RPMI8226 (cell line): ENCODE measurements around the gene MMP14.
"Not testable (repeated sequence)": the region's sequence is repeated elsewhere in the genome, so short reads cannot be mapped to it uniquely, and the experiment has no call there.

ENCODE experiments used
- DNase-seq: peaks from one replicate; pipeline ENCODE4 v3.0.0-alpha.2; 2015

Gene MMP14

DNA sequence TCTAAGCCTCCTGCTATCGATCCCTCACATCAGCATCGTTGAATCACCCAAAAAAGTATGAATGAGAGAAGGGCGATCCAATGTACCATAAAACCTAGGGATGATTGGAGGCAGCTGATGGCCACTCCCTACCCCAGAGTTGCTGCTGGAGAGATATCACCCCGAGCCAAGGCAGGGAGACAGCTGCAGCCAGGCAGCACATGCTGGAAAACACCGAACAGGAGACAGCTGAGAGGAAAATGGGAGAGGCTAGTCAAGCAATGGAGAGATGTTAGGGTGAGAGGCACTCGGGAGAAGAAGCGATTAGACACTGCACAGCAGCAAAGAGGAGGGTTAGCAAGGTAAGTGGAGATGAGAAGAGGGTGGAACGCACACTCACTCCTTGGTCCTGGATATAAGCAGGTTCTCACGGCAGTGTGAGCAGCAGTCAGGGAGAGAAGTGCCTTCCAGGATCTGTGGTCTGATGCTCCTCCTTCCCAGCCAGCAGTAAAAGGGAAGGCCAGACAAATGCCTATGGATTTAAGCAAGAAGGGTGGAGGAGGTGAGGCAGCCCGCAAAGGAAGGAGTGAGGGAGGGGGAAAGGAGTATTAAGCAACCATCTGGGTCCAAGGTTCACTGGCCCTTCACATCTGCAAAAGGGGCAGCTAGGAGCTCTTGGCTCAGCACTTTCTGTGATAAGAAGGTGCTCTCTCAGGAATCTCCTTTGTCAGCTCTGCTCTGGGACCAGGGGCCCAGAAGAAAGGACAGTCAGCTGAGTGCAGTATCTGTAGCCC, 21.3 kb upstream of the MMP14 start, which contains the start of gene SLC7A7:
Gene SLC7A7 (minus strand): TSS at position 495 of the 773 bp plus-strand sequence. CDS start 2,037 bp downstream, outside the sequence.
- peak; percentile 75 for DNase-seq

GRCh38 chr14:22819151-22819988, 17.0 kb upstream of the MMP14 start:
- peak; percentile 78 for DNase-seq

DNA sequence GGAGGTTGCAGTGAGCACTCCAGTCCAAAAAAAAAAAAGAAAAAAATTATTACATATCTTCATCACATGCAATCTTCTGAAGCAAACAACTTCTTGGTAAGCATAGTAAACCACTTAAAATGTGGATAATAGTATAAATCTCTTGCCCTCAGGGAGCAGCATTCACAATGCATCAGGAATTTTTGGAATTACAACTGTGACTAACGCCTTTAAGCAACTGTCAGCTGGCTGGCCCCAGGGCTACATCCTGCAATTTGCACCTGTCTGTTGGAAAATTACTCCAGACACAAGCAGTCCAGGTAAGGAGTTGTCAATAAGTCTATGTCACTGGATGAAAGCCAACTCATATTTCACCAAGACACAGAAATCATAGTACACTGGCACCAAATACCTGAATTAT, 15.7 kb upstream of the MMP14 start:
- DNase-seq = no peak

DNA sequence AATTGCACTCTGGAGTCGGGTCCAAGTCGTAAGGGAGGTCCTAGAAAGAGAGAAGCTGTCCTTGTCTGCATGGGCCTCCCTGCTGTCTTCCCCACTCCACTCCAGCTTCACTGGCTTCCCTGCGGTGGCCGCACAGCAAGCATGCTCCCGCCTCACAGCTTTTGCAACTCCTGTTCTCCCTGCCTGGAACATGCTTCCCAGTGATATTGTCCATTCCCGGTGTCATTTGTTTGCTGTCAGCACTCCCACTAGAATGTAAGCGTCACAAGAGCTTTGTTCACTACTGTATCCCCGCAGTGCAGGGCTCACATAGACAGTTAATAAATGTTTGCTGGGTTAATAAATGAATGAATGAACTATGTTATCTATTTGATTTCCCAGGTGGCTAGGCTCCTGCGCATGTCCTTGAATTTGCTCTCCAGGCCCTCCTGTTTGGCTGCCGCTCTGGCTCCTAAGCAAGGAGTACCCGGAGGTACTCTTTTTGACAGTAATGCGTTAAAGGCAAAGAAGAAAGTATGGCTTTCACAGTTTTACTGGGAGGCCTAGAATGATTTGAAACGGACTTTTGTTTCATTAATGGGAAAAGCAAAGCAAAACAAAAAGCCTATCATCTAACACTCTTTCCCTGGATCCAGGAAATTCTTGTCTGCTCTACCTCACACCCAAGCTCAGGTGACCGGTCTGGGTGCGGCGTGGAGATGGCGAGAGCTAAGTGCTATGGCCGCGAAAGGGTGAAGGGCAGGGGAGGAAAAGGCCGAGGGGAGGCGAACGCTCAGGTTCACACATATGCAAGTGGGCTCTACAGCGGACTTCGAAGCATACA, 15.0 kb upstream of the MMP14 start:
- DNase-seq = no peak

GRCh38 chr14:22822016-22822570, 14.3 kb upstream of the MMP14 start:
- no peak for DNase-seq

DNA sequence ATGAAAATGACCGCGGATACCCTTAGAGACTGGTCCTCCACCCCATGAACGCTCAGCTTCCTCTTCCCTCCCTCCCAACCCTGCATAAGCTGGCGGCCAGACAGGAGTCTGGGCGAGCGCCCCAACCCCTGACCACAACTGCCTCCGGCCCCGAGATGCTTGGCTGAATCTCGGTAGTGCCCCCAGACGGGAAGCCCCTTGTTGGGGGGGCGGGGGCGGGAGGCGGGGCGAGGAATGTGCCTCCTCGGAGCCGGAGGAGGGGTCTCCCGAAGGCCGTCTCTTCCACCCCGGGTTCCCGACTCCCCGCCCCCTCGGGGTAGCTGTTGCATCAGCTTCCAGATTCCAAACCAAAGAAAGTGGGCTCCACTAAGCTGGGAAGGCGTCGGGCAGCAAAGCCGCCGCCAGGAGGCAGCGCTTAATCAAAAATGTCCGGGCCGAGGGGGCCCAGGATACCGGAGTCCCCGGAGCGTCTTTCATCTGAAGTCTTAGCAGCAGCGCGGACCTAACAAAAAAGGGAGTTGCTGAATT, 13.8 kb upstream of the MMP14 start:
- peak; percentile 68 for DNase-seq

DNA sequence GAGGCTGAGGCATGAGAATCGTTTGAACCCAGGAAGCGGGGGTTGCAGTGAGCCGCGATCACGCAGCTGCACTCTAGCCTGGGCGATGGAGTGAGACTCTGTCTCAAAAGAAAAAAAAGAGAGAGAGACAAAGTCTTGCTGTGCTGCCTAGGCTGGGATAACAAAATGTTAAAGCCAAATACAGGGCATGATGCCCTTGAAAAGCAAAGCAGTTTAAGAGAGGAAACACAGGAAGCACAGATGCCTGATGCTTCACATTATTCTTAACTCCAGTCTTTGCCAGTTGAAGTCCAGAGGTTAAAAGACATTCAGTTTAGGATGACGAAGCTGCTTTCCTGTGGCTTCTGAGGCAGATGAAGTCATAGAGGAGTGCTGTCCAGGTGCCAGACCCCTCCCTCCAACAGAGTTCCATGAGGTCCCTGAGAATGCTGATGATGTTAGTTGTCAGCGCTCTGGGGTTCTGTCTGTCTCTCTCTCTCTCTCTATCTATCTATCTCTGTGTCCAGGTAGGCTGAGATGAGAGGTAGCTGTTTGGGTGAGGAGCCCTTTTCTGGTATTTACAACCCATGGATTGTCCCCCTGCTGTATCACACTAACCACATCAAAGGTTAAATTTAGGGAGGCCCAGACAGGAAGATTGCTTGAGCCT, 11.6 kb upstream of the MMP14 start:
- DNase-seq = peak; percentile 87

DNA sequence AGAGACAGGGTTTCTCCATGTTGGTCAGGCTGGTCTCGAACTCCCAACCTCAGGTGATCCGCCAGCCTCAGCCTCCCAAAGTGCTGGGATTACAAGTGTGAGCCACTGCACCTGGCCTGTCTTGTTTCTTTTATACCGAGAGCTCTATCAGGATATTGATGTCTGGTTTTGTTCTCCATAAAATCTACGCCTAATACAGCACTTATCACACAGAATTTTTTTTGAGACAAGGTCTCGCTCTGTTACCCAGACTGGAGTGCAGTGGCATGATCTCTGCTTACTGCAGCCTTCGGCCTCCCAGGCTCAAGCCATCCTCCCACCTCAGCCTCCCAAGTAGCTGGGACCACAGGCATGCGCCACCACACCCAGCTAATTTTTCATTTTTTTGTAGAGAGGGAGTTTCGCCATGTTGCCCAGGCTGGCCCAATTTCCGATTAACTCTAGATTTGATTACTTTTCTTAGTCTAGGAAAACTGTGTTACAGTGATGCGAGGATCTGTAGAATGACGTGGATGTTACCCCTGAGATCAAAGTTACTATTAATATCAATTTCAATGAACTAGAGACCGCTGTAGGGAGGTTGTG, 7.2 kb upstream of the MMP14 start:
- not testable (repeated sequence) for DNase-seq

DNA sequence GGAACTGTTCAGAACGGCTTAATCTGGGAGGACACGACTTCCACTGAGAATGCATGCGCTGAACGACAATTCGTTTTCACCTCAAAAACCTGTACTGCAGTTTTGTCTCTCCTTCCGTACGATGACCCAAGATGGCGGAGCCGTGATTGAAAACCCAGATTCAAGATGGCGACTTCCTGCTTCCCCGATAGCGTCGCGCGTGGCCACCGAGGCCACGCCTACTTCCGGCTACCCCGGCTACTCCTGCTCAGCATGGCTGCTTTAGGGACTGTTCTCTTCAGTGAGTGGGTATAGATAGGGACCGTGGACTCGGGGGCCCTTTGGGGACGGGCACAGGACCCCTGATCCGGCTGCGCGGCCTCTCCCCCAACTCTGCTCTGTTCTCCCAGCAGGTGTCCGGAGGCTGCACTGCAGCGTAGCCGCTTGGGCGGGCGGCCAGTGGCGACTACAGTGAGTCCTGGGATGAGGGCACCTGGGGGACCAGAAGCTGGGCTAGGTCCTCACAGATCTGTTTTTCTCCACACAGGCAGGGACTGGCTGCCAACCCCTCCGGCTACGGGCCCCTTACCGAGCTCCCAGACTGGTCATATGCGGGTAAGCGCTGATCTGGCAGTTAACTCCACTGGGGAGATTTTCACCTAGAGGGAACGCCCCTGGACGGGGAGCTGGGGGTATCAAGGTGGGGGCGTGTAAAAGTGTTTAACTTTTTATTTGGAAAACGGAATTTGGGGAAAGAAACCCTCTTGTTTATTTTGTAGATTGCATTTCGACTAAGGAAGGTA, 6.5 kb upstream of the MMP14 start, which contains the start of gene MRPL52:
Gene MRPL52 (plus strand): TSS at position 227 of the 782 bp plus-strand sequence. CDS start 26 bp downstream, at position 253.
- DNase-seq = peak; percentile 93

DNA sequence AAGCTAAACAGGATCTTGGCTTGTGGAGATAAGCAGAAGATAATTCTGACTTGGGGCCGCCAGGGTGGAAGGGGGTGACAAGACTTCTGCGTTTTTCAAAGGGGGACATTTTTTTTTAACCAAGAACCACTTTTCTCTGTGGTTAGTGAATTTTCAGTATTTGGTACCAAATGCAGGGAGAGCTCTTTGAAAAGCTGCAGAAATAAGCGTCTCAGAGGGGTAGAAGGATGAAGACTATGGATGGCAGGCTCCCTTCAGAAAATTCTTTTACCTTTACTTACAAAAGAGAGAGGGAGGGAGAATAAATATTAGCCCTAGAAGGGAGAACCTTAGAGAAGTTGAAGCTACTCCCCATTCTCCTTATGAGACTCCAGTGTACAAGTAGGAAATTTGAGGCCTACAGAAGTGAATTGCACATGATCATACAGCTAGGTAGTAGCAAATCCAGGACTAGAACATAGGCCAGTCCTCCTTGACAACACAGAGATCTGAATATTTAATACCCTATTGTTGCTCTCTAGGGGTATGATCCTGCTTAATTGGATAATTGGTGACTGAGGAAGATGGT, 5.9 kb upstream of the MMP14 start:
- no peak for DNase-seq

DNA sequence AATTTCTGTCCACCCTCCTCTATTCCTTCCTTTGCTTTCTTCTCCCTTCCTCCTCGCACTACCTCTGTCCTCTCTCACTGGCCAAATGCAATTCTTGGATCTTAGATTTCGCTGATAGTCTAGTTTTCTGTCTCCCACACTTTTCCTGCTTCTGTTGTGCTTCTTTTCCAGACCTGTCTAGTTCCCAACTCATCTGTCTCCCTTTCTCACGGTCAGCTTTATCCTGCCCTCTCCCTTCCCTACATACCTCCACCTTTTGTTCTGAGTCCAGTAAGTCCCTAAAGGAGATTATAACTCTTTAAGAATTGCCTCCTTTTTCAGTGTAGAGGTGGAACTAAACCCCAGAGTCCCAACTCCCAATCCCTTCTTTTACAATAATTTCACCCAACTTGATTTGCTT, 880 bp upstream of the MMP14 start:
- DNase-seq = no peak

- no peak for DNase-seq
These were observed 847 bp downstream of the MMP14 start for GRCh38 chr14:22837114-22837749.

GRCh38 chr14:22837750-22838538, 1.6 kb downstream of the MMP14 start:
- DNase-seq = no peak

DNA sequence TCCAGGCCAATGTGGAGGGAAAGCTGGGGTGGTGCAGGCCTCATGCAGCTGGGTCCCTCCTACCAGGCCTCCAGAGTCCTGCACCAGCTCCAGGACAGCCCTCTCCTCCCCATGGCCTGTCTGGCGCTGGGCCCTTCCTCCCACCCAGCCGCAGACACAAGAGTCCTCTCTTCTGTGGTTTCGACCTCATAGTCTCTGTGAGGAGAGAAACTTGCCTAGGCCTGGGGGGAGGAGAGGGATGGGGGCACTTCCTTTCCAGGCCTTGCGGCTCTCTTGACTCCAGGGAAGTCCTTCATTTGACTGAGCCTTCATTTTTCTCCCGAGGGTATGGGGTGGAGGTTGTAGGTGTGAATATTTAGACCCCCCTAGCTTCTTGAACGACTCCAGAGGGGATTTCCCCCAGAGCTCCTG, 2.3 kb downstream of the MMP14 start:
- DNase-seq = no peak

GRCh38 chr14:22839159-22839779, 2.9 kb downstream of the MMP14 start:
- DNase-seq = no peak

- no peak for DNase-seq
These were observed 4.9 kb downstream of the MMP14 start for GRCh38 chr14:22841311-22841710.

DNA sequence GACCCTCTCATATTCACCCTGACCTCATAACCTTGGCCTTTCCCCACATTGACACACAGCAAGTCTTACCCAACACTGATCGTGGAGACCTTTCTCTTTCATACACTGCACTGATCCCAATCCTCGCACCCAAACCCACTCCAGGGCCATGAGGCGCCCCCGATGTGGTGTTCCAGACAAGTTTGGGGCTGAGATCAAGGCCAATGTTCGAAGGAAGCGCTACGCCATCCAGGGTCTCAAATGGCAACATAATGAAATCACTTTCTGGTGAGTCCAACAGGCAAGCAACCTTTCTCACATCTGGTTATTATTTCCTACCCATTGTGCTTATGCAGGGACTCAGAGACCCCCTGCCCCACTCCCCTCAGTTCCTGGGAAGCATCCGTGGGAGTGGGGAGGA, 5.4 kb downstream of the MMP14 start:
- no peak for DNase-seq
